ENCODE results near the gene POLR2A.
A peak's percentile ranks its signal among the peaks of the same experiment; 100 is the strongest.

The POLR2A gene

GRCh38 chr17:7484067-7484918 lies at the start of gene POLR2A:
Gene POLR2A, plus strand, starts transcription at chr17:7484366.
- DNase-seq (ENCODE audit: low spot score) = peak; percentile 100

DNA sequence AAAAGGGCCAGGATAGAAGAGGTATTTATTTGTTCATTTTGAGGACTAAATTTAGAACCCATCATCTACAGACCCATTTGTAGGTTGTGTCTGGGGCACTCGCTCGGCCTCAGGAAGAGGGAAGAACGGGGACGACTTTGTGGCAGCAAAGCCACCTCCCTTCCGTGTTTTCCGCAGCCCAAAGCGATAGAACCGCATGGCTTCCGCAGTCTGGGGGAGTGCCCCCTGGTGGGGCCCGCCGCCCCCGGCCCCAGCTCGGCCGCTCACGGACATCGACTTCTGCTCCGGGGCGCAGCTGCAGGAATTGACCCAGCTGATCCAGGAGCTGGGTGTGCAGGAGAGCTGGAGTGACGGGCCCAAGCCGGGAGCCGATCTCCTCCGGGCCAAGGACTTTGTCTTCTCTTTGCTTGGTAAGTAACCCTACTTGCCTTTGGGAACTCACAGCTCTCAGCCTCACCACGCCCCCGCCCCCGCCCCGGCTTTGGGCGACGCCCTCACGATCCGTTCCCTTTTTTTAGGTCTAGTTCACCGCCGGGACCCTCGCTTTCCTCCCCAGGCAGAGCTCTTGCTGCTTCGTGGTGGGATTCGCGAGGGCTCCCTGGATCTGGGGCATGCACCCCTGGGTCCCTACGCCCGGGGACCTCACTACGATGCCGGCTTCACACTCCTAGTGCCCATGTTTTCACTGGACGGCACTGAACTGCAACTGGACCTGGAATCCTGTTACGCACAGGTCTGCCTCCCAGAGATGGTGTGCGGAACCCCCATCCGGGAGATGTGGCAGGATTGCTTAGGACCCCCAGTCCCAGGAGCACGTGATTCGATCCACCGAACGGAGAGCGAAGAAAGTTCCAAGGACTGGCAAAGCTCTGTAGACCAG lies 48.2 kb upstream of the POLR2A start:
- DNase-seq (ENCODE audit: low spot score) = no peak

DNA sequence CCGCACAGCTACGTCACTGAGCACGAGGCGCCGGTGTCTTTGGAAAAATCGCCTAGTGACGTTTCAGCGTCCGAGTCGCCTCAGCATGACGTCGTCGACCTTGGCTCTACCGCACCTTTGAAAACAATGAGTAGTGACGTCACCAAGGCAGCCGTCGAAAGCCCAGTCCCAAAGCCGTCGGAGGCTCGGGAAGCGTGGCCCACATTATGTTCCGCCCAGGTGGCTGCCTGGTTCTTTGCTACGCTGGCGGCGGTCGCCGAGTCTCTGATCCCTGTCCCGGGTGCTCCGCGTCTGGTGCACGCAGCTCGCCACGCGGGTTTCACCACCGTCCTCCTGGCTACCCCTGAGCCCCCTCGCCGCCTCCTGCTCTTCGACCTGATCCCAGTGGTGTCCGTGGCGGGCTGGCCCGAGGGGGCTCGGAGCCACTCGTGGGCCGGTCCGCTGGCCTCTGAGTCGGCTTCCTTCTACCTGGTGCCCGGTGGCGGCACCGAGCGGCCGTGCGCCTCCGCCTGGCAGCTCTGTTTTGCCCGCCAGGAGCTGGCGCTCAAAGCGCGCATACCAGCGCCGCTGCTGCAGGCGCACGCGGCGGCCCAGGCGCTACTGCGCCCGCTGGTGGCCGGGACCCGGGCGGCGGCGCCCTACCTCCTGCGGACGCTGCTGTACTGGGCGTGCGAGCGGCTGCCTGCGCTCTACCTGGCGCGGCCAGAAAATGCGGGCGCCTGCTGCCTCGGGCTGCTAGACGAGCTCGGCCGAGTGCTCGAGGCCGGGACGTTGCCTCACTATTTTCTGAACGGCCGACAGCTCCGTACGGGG lies 47.4 kb upstream of the POLR2A start:
- peak; percentile 81 for DNase-seq (ENCODE audit: low spot score)

DNA sequence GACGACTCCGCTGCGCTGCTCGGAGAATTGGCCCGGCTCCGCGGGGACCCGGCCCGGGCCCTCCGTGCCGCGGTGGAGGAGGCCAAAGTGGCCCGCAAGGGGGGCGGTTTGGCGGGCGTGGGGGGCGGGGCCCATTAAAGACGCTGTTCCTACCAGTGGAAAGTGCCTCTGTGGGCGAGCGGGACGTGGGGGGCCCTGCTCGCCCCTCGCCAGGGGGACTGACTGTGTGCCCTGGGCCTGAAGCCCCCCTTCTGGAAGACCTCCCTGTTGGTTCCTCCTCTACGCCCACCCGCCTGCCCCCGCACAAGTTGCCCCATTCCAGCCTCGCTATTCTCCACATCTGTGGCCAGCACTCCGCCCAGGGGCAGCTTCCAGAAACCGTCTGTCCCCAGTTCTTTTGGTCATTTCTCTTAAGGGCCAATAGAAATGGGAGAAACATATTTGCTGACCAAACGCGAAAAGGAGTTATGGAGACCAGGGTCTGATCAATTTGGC lies 46.8 kb upstream of the POLR2A start:
- DNase-seq (ENCODE audit: low spot score) = no peak

DNA sequence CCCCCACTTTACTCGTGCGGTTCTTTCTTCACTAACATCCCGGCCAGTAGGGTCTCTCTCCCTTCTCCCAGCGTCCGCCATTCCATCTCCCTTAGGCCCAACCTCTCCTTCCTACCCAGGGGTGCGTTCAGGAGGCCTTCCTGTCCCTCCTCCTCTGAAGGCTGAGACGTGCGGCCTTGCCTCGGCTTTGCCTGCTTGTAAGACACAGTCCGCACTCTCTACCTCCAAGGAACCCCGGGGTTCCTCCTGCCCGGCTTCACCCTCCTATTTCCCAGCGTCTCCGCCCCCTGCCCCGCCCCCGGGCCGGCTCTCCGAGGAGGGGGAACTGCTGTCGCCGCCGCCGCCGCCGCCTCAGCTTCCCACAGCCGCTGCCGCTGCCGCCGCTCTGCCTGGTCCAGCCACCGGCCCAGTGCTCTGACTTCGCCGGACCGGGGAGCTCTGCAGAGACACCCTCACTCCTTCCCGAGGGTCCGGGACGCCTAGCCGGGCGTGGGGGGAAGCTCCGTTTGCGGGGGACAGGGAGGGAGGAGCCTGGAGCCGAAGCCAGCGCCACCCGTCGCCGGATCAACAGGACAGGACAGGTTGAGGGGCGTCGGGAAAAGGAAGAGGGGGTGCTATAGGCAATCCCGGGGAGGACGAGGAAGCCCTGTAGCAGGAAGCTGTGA lies 46.1 kb upstream of the POLR2A start:
- DNase-seq (ENCODE audit: low spot score) = no peak

- DNase-seq (ENCODE audit: low spot score) = no peak
Observed at GRCh38 chr17:7438656-7439460, 45.3 kb upstream of the POLR2A start.

DNA sequence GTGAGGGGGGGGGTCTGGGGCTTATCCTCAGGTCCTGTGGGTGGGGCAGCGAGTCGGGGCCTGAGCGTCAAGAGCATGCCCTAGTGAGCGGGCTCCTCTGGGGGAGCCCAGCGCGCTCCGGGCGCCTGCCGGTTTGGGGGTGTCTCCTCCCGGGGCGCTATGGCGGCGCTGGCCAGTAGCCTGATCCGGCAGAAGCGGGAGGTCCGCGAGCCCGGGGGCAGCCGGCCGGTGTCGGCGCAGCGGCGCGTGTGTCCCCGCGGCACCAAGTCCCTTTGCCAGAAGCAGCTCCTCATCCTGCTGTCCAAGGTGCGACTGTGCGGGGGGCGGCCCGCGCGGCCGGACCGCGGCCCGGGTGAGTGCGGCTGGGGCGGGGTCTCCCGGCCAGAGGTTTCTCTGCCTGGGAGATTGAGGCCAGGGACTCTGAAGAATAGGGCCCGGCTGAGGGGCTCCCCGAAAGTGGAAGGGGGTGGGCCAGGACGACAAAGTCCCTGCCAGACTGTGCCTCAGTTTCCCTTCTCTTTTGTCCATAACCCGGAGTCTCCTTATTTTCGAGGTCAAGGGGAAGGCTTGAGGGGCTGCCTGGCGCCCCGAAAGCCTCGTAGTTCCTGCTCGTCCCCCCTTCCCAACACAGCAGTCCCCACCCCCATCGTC lies 44.6 kb upstream of the POLR2A start, which contains the start of gene FGF11:
TSS of gene FGF11 (plus strand) at position 51 of the 651 bp plus-strand sequence. CDS start at position 160, 109 bp downstream.
- no peak for DNase-seq (ENCODE audit: low spot score)

DNA sequence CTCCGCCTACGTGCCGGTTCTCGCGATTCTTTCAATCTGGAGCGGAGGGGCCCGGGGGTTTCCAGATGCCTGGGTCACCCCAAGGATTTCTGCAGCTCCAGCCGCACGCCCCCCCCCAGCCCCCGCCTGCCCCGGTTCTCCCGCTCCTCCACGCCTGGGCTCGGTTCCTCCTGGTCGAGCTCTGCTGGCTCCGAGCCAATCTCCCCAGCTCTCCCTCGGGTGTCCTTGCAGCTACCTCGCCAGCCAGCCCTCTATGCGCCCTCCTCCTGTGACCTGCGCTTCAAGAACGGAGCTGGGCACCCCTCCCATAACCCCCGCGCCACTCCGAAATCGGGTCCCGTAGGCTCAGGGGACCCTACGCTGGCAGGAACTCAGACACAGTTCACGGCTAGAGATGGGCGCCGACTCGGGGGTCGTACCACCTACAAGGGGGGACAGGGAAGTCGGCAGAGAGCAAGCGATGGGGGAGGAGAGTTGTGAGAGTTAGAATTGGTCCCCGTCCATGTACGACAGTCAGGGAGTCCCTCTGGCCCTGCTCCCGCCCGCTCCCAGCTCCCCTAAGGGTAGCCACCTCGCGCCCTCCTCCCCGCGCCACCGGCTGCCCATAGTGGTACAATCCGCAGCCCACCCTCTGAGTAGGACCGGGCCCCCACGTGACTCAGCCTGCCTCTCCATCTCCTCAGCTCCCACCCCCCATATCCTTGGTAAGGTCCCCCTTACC lies 43.9 kb upstream of the POLR2A start:
- no peak for DNase-seq (ENCODE audit: low spot score)

DNA sequence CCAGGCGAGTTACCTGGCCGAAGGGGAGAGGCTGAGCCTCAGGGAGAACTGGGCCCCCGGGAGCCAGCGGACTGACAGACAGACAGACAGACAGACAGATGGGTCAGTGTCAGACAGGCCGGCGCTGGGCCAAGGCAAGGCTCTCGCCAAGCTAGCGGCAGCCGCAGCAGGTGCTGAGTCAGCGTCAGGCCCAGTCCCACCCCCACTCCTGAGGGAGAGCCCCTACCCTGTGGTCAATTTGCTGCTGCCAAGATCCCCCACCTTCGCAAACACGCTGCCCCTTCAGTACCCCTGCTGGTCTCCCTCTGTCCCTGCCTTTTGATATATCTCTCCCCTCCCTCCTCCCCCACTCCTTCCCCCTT lies 43.4 kb upstream of the POLR2A start:
- DNase-seq (ENCODE audit: low spot score) = no peak

DNA sequence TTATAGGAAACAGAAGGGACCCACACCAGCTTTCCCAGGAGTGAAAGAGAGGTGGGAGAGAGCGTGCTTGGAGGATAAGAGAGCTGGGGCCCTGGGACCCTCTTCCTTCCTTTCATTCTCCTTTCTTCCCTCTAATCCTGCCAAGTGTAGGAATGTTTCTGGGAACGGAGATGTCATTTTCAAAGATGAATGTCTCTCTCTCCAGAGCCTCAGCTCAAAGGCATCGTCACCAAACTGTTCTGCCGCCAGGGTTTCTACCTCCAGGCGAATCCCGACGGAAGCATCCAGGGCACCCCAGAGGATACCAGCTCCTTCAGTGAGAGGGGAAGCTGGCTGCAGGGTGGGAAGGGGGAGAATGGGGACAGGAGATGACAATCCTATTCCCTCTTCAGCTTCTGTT lies 42.9 kb upstream of the POLR2A start:
- DNase-seq (ENCODE audit: low spot score) = no peak

DNA sequence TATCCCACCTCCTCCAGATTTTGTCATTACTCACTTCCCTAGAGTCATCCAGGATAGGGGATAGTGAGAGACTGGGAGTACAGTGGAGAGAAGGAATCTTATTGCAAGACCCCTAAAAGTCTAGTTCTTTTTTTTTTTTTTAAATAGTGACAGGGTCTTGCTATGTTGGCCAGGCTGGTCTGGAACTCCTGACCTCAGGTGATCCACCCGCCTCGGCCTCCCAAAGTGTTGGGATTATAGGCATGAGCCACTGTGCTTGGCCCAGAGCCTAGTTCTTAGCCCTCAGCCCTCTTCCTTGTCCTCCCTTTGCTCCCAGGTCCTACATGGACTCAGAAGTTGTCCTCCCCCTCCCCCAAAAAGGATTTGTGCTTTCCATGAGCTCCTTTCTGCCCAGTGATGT lies 42.0 kb upstream of the POLR2A start:
- no peak for DNase-seq (ENCODE audit: low spot score)

GRCh38 chr17:7443499-7444485 lies 40.4 kb upstream of the POLR2A start:
- DNase-seq (ENCODE audit: low spot score) = no peak

- DNase-seq (ENCODE audit: low spot score) = peak; percentile 66
Observed at GRCh38 chr17:7444682-7445618, 39.2 kb upstream of the POLR2A start, which contains the start of gene CHRNB1. Gene CHRNB1, plus strand, starts transcription at chr17:7445061. Its CDS starts 67 bp downstream, at chr17:7445128.

- DNase-seq (ENCODE audit: low spot score) = no peak
Observed at GRCh38 chr17:7445619-7445968, 38.6 kb upstream of the POLR2A start.

DNA sequence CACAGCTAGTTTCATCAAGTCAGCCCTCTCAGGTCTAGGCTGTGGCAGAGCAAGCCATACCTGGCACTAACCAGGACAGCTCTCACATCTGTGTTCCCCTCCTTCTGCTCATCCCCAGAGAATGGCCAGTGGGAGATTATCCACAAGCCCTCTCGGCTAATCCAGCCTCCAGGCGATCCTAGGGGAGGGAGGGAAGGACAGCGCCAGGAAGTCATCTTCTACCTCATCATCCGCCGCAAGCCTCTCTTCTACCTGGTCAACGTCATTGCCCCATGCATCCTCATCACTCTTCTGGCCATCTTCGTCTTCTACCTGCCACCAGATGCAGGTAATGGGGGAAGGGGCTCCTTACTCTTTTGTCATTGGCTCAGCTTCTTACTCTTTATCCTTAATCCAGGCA lies 35.7 kb upstream of the POLR2A start:
- no peak for DNase-seq (ENCODE audit: low spot score)

DNA sequence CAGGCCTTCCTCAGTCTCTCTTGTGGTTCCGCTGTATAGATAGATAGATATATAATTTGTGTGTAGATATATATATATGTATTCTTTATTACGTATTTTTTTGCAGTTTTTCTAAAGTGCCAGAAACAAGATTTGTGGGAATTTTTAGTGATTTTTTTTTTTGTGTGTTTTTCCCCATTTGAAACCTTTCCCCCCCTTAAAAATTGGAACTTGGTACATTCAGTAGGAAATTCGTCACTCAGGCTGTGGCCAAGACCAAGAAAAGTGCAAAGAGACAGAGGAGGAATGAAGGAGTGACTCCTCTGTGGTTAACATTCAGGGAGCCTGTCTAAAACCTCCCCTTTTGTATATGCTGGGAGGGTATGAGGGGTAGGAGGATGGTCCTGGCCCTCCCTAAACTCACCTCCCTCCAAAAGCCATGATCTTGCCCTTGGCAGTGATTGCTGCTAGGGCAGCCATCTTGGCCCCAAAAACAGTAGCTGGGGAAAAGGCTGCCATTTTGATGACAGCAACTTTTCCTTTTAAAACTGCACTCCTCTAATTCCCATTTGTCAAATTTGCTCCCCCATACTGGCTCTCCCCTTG lies 24.1 kb upstream of the POLR2A start:
- DNase-seq (ENCODE audit: low spot score) = no peak
